GM18867 (cell line): ENCODE measurements around the gene EDN1.
"Not testable (repeated sequence)": the region's sequence is repeated elsewhere in the genome, so short reads cannot be mapped to it uniquely, and the experiment has no call there.

Source experiments
- ATAC-seq: cut with Tn5 transposase; IDR thresholded peaks from one replicate; pipeline ENCODE4 v1.9.1; 2021; ENCODE audit warnings: mild to moderate bottlenecking, moderate library complexity; ENCODE audit not compliant: unreplicated experiment

Gene EDN1

GRCh38 chr6:12324099-12324498, 33.9 kb downstream of the EDN1 start:
- no peak for ATAC-seq

GRCh38 chr6:12324748-12325147, 34.6 kb downstream of the EDN1 start:
- no peak for ATAC-seq

DNA sequence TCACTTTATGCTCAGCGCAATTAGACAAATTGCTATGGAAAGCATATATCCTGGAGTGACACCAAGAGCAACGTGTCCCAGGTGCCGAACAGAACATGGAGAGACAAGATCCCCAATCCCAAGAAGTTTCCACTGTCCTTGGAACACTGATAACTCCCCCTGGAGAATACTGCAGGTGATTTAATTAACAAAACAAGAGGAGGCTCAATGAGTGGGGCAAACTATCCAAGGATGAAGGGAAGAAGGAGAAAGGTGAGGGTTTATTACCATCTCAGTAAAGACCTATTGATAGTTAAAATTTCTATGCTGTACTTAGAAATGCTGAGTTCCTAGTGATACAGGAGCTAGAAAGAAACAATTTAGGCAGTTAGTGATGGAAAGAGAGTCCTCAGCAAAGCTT, 35.7 kb downstream of the EDN1 start:
- ATAC-seq: no peak

GRCh38 chr6:12327391-12327790, 37.2 kb downstream of the EDN1 start:
- ATAC-seq: no peak

- no peak for ATAC-seq
These were observed 37.8 kb downstream of the EDN1 start for GRCh38 chr6:12327988-12328387.

DNA sequence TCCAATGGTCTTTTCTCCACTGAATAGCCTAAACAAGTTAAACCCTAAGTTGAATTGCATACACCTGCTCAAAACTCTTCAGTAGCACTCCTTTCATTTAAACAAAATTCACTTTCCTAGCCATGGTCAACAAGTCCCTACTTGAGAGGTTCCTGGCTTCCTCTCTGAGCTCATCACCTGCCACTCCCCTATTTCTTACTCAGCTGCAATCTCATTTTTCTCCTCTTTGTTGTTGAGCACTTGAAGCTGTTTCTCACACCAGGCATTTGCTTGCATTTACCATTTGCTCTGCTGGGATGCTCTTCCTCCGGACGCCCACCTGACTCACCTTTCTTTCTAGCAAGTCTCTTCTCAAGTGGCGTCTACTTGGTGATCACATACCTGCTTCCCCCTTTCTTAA, 38.5 kb downstream of the EDN1 start:
- no peak for ATAC-seq

DNA sequence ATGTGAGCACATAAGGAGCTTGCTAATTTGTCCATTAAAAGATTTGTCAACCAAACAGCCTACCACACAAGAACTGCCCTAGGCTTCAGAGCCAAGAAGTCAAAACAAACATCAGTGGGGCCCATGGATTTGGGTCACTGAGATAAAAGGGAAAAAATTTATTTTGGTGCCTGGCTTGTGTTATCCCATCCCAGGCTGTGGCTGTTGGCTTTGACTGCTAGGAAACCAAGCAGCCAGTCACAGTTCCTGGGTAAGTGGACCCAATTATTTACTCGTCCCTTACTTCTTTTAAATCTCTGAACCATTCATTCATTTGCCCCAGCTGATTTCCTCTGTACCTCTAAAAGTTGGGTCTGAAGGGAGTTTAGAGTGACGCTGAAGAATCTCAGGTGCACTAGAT, 41.3 kb downstream of the EDN1 start:
- ATAC-seq: no peak

DNA sequence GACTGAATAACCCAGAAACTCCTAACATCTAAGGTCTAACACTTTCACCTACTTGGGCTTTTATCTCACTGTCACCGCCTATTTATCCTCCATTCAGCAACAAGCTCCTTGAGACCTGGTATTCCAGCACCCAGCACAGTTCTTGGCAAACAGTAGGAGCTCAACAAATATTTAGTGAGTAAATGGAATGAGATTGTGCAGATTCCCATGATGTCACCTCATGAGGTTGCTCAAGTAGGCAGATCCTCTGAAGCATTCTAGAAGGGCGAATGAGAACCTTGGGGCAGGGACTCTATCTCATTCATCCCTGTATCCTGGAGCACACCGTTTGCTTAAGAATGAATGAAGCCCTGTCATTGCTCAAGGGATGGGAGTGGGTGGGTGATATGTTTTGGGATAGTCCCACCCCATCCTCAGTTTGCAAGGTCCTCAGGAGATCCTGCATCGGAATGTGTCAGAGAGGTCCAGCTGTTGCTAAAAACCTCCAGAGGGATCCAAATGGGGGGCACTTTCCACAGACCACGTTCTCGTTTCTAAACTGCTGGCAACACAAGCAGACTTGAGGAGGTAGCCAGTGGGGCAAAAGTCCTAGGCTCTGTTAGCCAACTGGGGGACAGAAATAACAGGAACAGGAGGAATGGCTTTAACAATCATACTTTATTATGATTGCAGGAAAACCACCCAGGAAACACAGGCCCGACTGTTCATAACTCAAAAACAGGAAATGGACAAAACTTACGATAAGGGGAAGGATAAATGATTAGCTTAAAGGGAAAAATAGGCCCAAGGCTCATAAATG, 42.0 kb downstream of the EDN1 start:
- no peak for ATAC-seq

DNA sequence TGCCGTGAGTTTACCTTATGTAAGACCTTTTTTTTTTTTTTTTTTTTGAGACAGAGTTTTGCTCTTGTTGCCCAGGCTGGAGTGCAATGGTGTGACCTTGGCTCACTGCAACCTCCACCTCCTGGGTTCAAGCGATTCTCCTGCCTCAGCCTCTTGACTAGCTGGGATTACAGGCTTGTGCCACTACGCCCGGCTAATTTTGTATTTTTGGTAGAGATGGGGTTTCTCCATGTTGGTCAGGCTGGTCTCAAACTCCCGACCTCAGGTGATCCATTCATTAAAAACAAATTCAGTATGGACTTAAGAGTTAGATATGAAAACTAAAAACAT, 42.6 kb downstream of the EDN1 start:
- ATAC-seq: not testable (repeated sequence)

DNA sequence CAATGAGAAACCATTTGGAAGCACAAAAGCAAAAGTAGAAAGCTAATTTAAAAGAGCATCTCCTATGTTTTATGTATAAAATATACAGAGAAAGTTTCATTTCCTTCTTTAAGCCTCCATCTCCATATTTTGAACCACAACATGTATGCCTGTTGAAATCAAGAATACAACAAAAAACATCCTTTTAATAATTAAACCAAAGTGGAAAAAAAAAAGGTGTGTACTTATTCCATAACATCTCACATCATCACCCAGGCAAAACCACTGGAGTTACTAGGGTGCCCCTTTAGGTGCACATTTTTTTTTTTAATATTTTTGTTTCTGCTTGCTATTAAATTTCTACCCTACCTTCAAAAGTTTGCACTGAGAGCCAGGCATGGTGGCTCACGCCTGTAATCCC, 43.0 kb downstream of the EDN1 start:
- no peak for ATAC-seq

DNA sequence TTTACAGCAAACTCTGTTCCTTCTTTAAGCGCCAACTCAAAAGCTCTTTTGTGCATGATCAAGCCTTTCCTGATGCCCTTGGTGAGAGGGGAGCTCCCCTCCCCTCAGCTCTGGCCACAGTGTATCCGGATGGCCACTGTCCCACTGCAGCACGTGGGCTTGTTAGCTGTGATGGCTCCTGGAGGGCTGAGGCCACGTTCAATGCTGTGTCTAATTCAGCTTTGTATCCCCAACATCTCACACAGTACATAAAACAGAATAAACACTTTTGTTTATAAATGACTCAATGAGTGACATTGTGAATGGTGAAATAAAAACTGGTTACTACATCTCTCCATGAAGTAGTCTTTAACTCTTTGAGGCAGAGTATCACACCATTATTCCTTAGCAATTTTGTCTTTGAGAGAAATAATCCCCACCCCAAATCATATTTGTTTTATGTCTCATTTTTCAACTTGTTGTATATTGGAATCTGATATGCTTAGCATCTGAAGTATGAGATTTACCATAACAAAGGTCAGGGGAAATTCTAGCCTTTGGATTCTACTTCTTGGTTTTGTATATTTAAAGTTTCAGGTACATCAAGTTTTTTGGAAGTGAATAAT, 44.5 kb downstream of the EDN1 start:
- no peak for ATAC-seq

- ATAC-seq: no peak
These were observed 45.0 kb downstream of the EDN1 start for GRCh38 chr6:12335131-12335527.

DNA sequence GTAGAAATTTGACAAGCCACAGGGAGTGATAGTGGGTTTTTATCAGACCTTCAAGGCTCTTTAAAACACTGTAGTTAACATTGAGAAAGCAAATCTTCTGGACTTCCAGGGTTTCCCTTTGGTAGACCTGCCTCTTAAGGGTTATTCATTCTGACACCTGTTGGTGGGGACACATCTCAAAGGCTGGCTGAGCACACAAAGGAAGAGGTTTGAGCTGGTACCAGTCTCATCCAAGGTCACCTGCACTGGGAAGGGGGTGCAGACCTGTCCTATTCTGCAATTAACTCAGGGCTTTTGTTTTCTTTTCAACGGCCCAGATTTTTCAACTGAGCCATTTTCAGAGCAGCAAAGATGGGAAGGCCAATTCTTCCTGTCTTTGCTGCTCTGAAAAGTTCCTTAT, 45.6 kb downstream of the EDN1 start:
- ATAC-seq: no peak

GRCh38 chr6:12336121-12336971, 46.2 kb downstream of the EDN1 start:
- ATAC-seq: no peak

DNA sequence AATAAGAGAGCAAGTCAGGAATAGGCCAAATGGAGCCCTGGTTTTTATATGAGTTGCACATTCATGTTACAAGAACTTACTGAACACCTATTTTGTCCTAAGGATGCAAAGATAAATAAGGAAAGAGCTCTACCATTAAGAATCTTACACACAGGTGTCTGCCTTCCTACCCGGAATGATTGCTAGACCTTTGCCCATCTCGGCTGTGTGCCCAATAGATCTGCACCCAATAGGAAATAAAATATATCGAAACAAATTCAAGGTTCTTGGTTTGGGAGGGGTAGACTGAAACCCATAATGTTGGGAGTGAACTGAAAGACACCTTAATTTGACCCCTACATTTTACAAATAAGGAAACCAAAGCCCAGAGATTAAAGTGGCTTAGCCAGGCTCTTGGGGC, 48.9 kb downstream of the EDN1 start:
- ATAC-seq: no peak

DNA sequence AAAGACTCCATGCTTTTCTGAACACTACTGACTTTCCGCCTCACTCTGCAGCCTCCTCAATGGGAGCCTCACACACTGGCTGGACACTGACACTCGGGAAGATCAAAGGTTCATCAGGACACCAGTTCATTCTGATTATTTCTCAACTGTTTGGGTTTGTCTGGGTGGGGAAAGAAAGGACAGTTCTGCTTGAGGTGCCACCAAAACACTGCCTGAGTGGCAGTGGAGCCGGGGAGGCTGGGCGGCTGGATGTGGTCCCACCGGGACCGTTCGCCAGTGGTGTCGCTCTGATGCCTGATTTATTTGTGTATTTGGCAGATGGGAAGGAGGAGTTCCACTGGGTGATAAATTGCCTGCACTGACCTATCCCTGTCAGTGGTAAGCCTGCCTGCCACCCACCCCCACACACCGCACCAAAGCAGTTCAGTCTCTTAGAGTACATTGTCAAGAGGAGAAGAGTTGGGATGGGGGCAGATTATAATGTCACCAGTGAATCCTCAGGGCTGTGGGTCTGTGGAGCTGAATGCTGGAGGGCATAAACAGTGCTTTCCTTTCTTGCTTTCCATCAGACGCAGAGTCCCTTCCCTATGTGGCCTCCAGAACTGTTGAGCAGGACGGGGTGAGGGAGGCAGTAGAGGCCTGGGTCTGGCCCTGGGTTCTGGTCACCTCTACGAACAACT, 49.8 kb downstream of the EDN1 start:
- no peak for ATAC-seq

- no peak for ATAC-seq
These were observed 50.3 kb downstream of the EDN1 start for GRCh38 chr6:12340488-12340818.

DNA sequence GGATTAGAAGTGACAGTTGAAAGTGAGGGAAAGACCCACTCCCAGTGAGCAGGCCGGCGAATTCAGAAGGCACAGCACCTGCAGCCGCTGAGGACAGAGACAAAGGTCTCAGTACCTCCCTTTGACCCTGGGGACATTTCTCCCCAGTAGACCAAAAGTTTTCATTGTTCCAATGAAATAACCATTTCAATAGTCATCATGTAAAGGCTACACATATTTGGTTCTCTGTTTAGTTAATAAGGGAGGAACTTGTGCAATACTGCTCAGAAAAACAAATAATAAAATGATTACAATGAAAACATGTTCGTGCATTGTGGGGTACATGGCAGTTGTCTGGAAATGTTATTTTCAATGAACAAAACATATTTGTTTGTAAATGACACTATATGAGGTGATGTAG, 52.5 kb downstream of the EDN1 start:
- ATAC-seq: no peak

GRCh38 chr6:12343122-12343439, 52.9 kb downstream of the EDN1 start:
- ATAC-seq: no peak

GRCh38 chr6:12343440-12344162, 53.4 kb downstream of the EDN1 start:
- no peak for ATAC-seq

GRCh38 chr6:12344296-12344695, 54.1 kb downstream of the EDN1 start:
- ATAC-seq: no peak
